HEK293 (cell line): ENCODE data around the gene TBX10.

ENCODE experiments used
- CTCF ChIP-seq: fragments of 450-650 bp; formaldehyde crosslinking; IDR thresholded peaks from 2 replicates; pipeline ENCODE4 v1.5.1; 2016; ENCODE audit warnings: missing biosample characterization, missing genetic modification characterization
- OVOL3 ChIP-seq: fragments of 450-650 bp; formaldehyde crosslinking; IDR thresholded peaks from 2 replicates; pipeline ENCODE4 v1.5.1; 2016; ENCODE audit warnings: missing biosample characterization, missing genetic modification characterization
- ZFP37 ChIP-seq: fragments of 450-650 bp; formaldehyde crosslinking; IDR thresholded peaks from 2 replicates; pipeline ENCODE4 v1.5.1; 2016; ENCODE audit warnings: missing biosample characterization, missing genetic modification characterization

- TF ChIP-seq CTCF (tag by site-specific recombination) = no peak
- no peak for TF ChIP-seq OVOL3 (tag by site-specific recombination)
- TF ChIP-seq ZFP37 (tag by site-specific recombination) = no peak
Measured at GRCh38 chr11:67638535-67639437, 777 bp downstream of the TBX10 start.
